BLaER1 (cell line): ENCODE measurements around the gene ABCD2.
A peak's percentile ranks its signal among the peaks of the same experiment; 100 is the strongest.

ENCODE experiments used
- H3K27ac ChIP-seq: shearing (Covaris generic); formaldehyde crosslinking; 2 replicates; pipeline ENCODE4 v1.8.1; 2022
- H3K27me3 ChIP-seq: shearing (Covaris generic); formaldehyde crosslinking; 2 replicates; pipeline ENCODE4 v1.8.1; 2022
- H3K36me3 ChIP-seq: shearing (Covaris generic); formaldehyde crosslinking; 2 replicates; pipeline ENCODE4 v1.8.1; 2022
- H3K4me1 ChIP-seq: shearing (Covaris generic); formaldehyde crosslinking; 2 replicates; pipeline ENCODE4 v1.8.1; 2022
- H3K4me2 ChIP-seq: shearing (Covaris generic); formaldehyde crosslinking; 2 replicates; pipeline ENCODE4 v1.8.1; 2022
- H3K4me3 ChIP-seq: shearing (Covaris generic); formaldehyde crosslinking; 2 replicates; pipeline ENCODE4 v1.8.1; 2022
- H3K9ac ChIP-seq: shearing (Covaris generic); formaldehyde crosslinking; 2 replicates; pipeline ENCODE4 v1.8.1; 2022
- H3K9me3 ChIP-seq: shearing (Covaris generic); formaldehyde crosslinking; 2 replicates; pipeline ENCODE4 v1.8.1; 2022
- H4K20me1 ChIP-seq: shearing (Covaris generic); formaldehyde crosslinking; 2 replicates; pipeline ENCODE4 v1.8.1; 2022
- Cebpa-rat ChIP-seq: shearing (Covaris generic); IDR thresholded peaks from 2 replicates; pipeline ENCODE4 v1.8.1; 2022

Gene ABCD2

GRCh38 chr12:39619660-39620433, at the start of gene ABCD2:
Gene ABCD2, minus strand, starts transcription at chr12:39619803. Its CDS starts 188 bp downstream, at chr12:39619615.
- H3K9ac ChIP-seq: peak within 1 kb of the TSS; percentile 76
- peak within 1 kb of the TSS; percentile 71 for H3K4me3 ChIP-seq
- peak within 1 kb of the TSS; percentile 81 for H3K27ac ChIP-seq
- no peaks in the 10 kb centered on the region for H3K36me3 ChIP-seq
- peak within 1 kb of the TSS; percentile 90 for H3K4me2 ChIP-seq
- no peaks in the 10 kb centered on the region for H4K20me1 ChIP-seq
- H3K27me3 ChIP-seq: no peaks in the 10 kb centered on the region
- H3K4me1 ChIP-seq: peaks cover 45% of the 10 kb centered on the region
- no peaks in the 10 kb centered on the region for H3K9me3 ChIP-seq
- TF ChIP-seq Cebpa-rat: no peak

- Histone ChIP-seq H3K27me3 (no peaks in the 10 kb centered on the region), H3K27ac (no peak overlapping the region), H3K9ac (no peak overlapping the region), H3K4me2 (no peak overlapping the region), H3K4me3 (no peak overlapping the region), H3K9me3 (no peaks in the 10 kb centered on the region), H3K36me3 (no peaks in the 10 kb centered on the region), H3K4me1 (no peaks in the 10 kb centered on the region), H4K20me1 (no peaks in the 10 kb centered on the region)
- TF ChIP-seq Cebpa-rat: no peak
These were observed 40.5 kb upstream of the ABCD2 start for GRCh38 chr12:39660101-39660500.

GRCh38 chr12:39647383-39647782, 27.8 kb upstream of the ABCD2 start:
- H3K4me3 ChIP-seq: no peak overlapping the region
- no peaks in the 10 kb centered on the region for H4K20me1 ChIP-seq
- no peaks in the 10 kb centered on the region for H3K27me3 ChIP-seq
- H3K9me3 ChIP-seq: no peaks in the 10 kb centered on the region
- H3K36me3 ChIP-seq: no peaks in the 10 kb centered on the region
- H3K4me2 ChIP-seq: no peak overlapping the region
- no peak overlapping the region for H3K27ac ChIP-seq
- H3K9ac ChIP-seq: no peak overlapping the region
- TF ChIP-seq Cebpa-rat: no peak
- no peaks in the 10 kb centered on the region for H3K4me1 ChIP-seq

- Histone ChIP-seq H3K27me3 (no peaks in the 10 kb centered on the region), H3K27ac (no peak overlapping the region), H3K4me1 (no peaks in the 10 kb centered on the region), H3K9me3 (no peaks in the 10 kb centered on the region), H3K36me3 (no peaks in the 10 kb centered on the region), H3K9ac (no peak overlapping the region), H3K4me3 (no peak overlapping the region), H4K20me1 (no peaks in the 10 kb centered on the region), H3K4me2 (no peak overlapping the region)
- TF ChIP-seq Cebpa-rat: no peak
These were observed 27.4 kb upstream of the ABCD2 start for GRCh38 chr12:39646963-39647362.

GRCh38 chr12:39643052-39643451, 23.4 kb upstream of the ABCD2 start:
- Histone ChIP-seq H3K4me2 (no peak overlapping the region), H3K4me1 (no peaks in the 10 kb centered on the region), H3K4me3 (no peak overlapping the region), H3K9ac (no peak overlapping the region), H3K36me3 (no peaks in the 10 kb centered on the region), H3K9me3 (no peaks in the 10 kb centered on the region), H3K27ac (no peak overlapping the region), H4K20me1 (no peaks in the 10 kb centered on the region), H3K27me3 (no peaks in the 10 kb centered on the region)
- no peak for TF ChIP-seq Cebpa-rat

- no peak overlapping the region for H3K9ac ChIP-seq
- H3K4me3 ChIP-seq: no peak overlapping the region
- no peaks in the 10 kb centered on the region for H3K36me3 ChIP-seq
- no peaks in the 10 kb centered on the region for H3K27me3 ChIP-seq
- peak; percentile 69; the same call in 1 of the 2 replicates for TF ChIP-seq Cebpa-rat
- H3K27ac ChIP-seq: no peak overlapping the region
- H3K4me1 ChIP-seq: no peaks in the 10 kb centered on the region
- no peaks in the 10 kb centered on the region for H4K20me1 ChIP-seq
- H3K4me2 ChIP-seq: no peak overlapping the region
- H3K9me3 ChIP-seq: no peaks in the 10 kb centered on the region
These were observed 19.2 kb upstream of the ABCD2 start for GRCh38 chr12:39638840-39639239.

- no peak overlapping the region for H3K27ac ChIP-seq
- H3K27me3 ChIP-seq: no peaks in the 10 kb centered on the region
- TF ChIP-seq Cebpa-rat: no peak
- H4K20me1 ChIP-seq: no peaks in the 10 kb centered on the region
- H3K36me3 ChIP-seq: no peaks in the 10 kb centered on the region
- no peak overlapping the region for H3K9ac ChIP-seq
- no peaks in the 10 kb centered on the region for H3K9me3 ChIP-seq
- no peak overlapping the region for H3K4me3 ChIP-seq
- H3K4me2 ChIP-seq: no peak overlapping the region
- H3K4me1 ChIP-seq: no peaks in the 10 kb centered on the region
These were observed 18.6 kb upstream of the ABCD2 start for GRCh38 chr12:39638178-39638577.

- no peaks in the 10 kb centered on the region for H3K36me3 ChIP-seq
- H3K9ac ChIP-seq: no peak overlapping the region
- H3K4me1 ChIP-seq: peaks cover 19% of the 10 kb centered on the region
- no peaks in the 10 kb centered on the region for H4K20me1 ChIP-seq
- H3K27me3 ChIP-seq: no peaks in the 10 kb centered on the region
- no peaks in the 10 kb centered on the region for H3K9me3 ChIP-seq
- TF ChIP-seq Cebpa-rat: no peak
- H3K27ac ChIP-seq: no peak overlapping the region
- H3K4me3 ChIP-seq: no peak overlapping the region
- no peak overlapping the region for H3K4me2 ChIP-seq
These were observed 13.1 kb upstream of the ABCD2 start for GRCh38 chr12:39632670-39633069.

- Histone ChIP-seq H3K27me3 (no peaks in the 10 kb centered on the region), H3K4me1 (peaks cover 19% of the 10 kb centered on the region), H4K20me1 (no peaks in the 10 kb centered on the region), H3K4me3 (no peak overlapping the region), H3K9me3 (no peaks in the 10 kb centered on the region), H3K27ac (no peak overlapping the region), H3K9ac (no peak overlapping the region), H3K36me3 (no peaks in the 10 kb centered on the region), H3K4me2 (peak overlapping the region; percentile 53)
- TF ChIP-seq Cebpa-rat: no peak
These were observed 9.2 kb upstream of the ABCD2 start for GRCh38 chr12:39628836-39629235.

- no peaks in the 10 kb centered on the region for H3K9me3 ChIP-seq
- H3K27me3 ChIP-seq: no peaks in the 10 kb centered on the region
- H3K4me3 ChIP-seq: no peak overlapping the region
- no peaks in the 10 kb centered on the region for H4K20me1 ChIP-seq
- H3K27ac ChIP-seq: no peak overlapping the region
- no peak overlapping the region for H3K9ac ChIP-seq
- H3K4me2 ChIP-seq: no peak overlapping the region
- H3K36me3 ChIP-seq: no peaks in the 10 kb centered on the region
- H3K4me1 ChIP-seq: peaks cover 19% of the 10 kb centered on the region
- TF ChIP-seq Cebpa-rat: no peak
These were observed 8.3 kb upstream of the ABCD2 start for GRCh38 chr12:39627914-39628313.
